Measurements from ENCODE around the gene RALY.

DNA sequence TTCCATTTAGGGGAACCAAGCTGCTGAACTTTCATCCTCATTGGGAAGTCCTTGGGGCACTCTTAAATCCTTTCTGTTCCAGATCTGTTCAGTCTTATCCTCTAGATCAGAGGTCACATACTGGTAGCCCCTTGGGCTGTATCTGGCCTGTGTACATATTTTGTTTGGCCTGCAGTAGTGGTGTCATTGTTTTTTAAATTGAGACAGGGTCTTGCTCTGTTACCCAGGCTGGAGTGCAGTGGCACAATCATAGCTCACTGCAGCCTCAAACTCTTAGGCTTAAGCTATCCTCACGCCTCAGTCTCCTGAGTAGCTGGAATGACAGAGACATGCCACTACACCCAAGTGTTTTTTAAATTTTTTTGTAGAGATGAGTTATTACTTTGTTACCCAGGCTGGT is 14.8 kb downstream of the RALY start:
- TF ChIP-seq ZNF384 (IDR thresholded peaks at IDR 0.05) (no peak), CTBP1 (IDR thresholded peaks at IDR 0.05; ENCODE audit: borderline replicate concordance) (no peak), HDGF (IDR thresholded peaks at IDR 0.05; ENCODE audit: borderline replicate concordance) (no peak), FOXK2 (IDR thresholded peaks at IDR 0.05) (no peak), FOXA1 (IDR thresholded peaks at IDR 0.05) (no peak), FOXM1 (IDR thresholded peaks at IDR 0.05; ENCODE audit: borderline replicate concordance) (no peak), SUZ12 (IDR thresholded peaks at IDR 0.05) (no peak), L3MBTL2 (conservative IDR thresholded peaks at IDR 0.05) (no peak), BHLHE40 (IDR thresholded peaks at IDR 0.05; ENCODE audit: borderline replicate concordance) (no peak), SP1 (IDR thresholded peaks at IDR 0.05) (no peak), ELF4 (IDR thresholded peaks at IDR 0.05) (no peak), ARNT (IDR thresholded peaks at IDR 0.05) (no peak), NFRKB (IDR thresholded peaks at IDR 0.05) (no peak)
- TF ChIP-seq, protein P1, sequence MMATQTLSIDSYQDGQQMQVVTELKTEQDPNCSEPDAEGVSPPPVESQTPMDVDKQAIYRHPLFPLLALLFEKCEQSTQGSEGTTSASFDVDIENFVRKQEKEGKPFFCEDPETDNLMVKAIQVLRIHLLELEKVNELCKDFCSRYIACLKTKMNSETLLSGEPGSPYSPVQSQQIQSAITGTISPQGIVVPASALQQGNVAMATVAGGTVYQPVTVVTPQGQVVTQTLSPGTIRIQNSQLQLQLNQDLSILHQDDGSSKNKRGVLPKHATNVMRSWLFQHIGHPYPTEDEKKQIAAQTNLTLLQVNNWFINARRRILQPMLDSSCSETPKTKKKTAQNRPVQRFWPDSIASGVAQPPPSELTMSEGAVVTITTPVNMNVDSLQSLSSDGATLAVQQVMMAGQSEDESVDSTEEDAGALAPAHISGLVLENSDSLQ (IDR thresholded peaks at IDR 0.05), result no peak
